ENCODE results near the gene ACTN1. TPM values are rescaled to one million over a fixed set of nuclear protein-coding genes. Genes with fewer than 3 reads are reported as not detected.

Gene ACTN1
- total and polyA plus RNA-seq, 2 of the 8 experiments (the other 6 are each of a cell fraction or from before 2014, with no cell fraction given), result 236 to 262 TPM

DNA sequence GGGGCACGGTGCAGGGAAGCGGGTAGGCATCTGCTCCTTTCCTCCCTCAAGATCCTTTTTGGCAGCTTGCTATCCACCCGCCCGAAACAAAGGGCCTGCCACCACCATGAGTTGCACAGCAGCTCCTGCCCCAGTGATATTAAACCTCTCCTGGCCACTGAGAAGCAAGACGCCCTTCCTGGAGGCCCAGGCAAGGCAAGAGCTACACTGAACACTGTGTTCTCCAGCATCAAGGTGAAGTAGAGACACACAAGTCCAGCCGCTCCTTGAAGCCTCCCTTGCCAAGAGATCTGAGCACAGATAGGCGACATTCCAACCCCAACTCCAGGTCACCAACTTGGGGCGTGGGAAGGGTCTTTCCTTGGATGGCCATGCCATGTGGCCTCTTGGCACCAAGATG lies 70.9 kb downstream of the ACTN1 start (continued):
- TF ChIP-seq, protein P1, sequence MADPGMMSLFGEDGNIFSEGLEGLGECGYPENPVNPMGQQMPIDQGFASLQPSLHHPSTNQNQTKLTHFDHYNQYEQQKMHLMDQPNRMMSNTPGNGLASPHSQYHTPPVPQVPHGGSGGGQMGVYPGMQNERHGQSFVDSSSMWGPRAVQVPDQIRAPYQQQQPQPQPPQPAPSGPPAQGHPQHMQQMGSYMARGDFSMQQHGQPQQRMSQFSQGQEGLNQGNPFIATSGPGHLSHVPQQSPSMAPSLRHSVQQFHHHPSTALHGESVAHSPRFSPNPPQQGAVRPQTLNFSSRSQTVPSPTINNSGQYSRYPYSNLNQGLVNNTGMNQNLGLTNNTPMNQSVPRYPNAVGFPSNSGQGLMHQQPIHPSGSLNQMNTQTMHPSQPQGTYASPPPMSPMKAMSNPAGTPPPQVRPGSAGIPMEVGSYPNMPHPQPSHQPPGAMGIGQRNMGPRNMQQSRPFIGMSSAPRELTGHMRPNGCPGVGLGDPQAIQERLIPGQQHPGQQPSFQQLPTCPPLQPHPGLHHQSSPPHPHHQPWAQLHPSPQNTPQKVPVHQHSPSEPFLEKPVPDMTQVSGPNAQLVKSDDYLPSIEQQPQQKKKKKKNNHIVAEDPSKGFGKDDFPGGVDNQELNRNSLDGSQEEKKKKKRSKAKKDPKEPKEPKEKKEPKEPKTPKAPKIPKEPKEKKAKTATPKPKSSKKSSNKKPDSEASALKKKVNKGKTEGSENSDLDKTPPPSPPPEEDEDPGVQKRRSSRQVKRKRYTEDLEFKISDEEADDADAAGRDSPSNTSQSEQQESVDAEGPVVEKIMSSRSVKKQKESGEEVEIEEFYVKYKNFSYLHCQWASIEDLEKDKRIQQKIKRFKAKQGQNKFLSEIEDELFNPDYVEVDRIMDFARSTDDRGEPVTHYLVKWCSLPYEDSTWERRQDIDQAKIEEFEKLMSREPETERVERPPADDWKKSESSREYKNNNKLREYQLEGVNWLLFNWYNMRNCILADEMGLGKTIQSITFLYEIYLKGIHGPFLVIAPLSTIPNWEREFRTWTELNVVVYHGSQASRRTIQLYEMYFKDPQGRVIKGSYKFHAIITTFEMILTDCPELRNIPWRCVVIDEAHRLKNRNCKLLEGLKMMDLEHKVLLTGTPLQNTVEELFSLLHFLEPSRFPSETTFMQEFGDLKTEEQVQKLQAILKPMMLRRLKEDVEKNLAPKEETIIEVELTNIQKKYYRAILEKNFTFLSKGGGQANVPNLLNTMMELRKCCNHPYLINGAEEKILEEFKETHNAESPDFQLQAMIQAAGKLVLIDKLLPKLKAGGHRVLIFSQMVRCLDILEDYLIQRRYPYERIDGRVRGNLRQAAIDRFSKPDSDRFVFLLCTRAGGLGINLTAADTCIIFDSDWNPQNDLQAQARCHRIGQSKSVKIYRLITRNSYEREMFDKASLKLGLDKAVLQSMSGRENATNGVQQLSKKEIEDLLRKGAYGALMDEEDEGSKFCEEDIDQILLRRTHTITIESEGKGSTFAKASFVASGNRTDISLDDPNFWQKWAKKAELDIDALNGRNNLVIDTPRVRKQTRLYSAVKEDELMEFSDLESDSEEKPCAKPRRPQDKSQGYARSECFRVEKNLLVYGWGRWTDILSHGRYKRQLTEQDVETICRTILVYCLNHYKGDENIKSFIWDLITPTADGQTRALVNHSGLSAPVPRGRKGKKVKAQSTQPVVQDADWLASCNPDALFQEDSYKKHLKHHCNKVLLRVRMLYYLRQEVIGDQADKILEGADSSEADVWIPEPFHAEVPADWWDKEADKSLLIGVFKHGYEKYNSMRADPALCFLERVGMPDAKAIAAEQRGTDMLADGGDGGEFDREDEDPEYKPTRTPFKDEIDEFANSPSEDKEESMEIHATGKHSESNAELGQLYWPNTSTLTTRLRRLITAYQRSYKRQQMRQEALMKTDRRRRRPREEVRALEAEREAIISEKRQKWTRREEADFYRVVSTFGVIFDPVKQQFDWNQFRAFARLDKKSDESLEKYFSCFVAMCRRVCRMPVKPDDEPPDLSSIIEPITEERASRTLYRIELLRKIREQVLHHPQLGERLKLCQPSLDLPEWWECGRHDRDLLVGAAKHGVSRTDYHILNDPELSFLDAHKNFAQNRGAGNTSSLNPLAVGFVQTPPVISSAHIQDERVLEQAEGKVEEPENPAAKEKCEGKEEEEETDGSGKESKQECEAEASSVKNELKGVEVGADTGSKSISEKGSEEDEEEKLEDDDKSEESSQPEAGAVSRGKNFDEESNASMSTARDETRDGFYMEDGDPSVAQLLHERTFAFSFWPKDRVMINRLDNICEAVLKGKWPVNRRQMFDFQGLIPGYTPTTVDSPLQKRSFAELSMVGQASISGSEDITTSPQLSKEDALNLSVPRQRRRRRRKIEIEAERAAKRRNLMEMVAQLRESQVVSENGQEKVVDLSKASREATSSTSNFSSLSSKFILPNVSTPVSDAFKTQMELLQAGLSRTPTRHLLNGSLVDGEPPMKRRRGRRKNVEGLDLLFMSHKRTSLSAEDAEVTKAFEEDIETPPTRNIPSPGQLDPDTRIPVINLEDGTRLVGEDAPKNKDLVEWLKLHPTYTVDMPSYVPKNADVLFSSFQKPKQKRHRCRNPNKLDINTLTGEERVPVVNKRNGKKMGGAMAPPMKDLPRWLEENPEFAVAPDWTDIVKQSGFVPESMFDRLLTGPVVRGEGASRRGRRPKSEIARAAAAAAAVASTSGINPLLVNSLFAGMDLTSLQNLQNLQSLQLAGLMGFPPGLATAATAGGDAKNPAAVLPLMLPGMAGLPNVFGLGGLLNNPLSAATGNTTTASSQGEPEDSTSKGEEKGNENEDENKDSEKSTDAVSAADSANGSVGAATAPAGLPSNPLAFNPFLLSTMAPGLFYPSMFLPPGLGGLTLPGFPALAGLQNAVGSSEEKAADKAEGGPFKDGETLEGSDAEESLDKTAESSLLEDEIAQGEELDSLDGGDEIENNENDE (IDR thresholded peaks at IDR 0.05; ENCODE audit: insufficient replicate concordance, low read length), result no peak
- TF ChIP-seq EZH2 (IDR thresholded peaks at IDR 0.05; ENCODE audit: low read depth, low read length, severe bottlenecking) (no peak), FOSL1 (IDR thresholded peaks at IDR 0.05; ENCODE audit: insufficient read depth, low read depth, low read length) (no peak), SIRT6 (IDR thresholded peaks at IDR 0.05; ENCODE audit: low read length) (no peak), EP300 (IDR thresholded peaks at IDR 0.05; ENCODE audit: borderline replicate concordance in 1 of 2, low read depth in 2 of 2, low read length in 2 of 2) (no peak), RBBP5 (IDR thresholded peaks at IDR 0.05; ENCODE audit: borderline replicate concordance, low read depth, low read length) (no peak), HDAC2 (IDR thresholded peaks at IDR 0.05; ENCODE audit: borderline replicate concordance in 1 of 2, low read depth in 2 of 2, low read length in 2 of 2) (no peak), TBP (IDR thresholded peaks at IDR 0.05; ENCODE audit: low read depth, low read length) (no peak)

All from H1 (cell line).